NCI-H774 (cell line): ENCODE data around the gene LHFPL6.

Source experiments
- DNase-seq: peaks from one replicate; lab custom pipeline; 2025; lab: John Stamatoyannopoulos, UW

Gene LHFPL6

DNA sequence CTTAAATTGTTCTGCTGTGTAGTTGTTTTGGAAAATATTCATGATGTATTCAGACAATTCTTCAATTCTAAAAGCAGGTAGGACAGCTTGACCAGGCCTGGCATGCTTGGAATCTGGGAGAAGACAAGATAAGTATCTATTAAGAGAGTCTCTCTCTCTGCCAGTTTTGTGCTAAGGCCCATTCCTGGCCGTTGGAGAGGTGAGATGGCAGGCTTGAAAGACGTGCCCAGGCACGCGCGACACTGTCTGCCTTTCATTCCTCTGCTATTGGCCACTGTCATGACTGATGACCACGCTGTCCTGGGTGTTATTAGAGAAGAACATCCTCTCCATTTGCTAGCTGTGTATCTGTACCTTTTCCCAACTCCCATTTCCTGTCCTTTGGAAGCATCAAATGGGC lies 90.3 kb downstream of the LHFPL6 start:
- DNase-seq, result no peak

- peak; percentile 22 for DNase-seq
These were observed 92.7 kb downstream of the LHFPL6 start for GRCh38 chr13:39510316-39510695.

GRCh38 chr13:39509616-39510315 lies 93.2 kb downstream of the LHFPL6 start:
- no peak for DNase-seq

GRCh38 chr13:39506559-39507390 lies 96.2 kb downstream of the LHFPL6 start:
- no peak for DNase-seq

DNA sequence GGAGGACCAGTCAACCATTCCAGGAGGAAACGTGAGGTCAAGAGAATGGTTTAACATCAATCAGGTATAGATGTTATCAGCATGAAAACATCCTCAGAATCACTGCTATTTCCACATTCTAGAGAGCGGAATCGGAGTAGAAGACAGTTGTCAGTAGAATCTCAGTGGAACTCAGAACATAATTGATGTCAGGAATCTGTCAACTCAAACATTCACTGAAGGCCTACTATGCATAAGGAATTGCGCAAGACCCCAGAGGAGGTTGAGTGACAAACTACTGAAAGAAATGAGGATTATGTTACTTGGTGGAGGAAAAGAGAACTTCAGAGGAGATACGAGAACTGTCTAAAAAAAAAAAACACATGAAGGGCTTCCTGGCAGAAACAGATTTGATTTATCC lies 97.8 kb downstream of the LHFPL6 start:
- DNase-seq, result no peak

GRCh38 chr13:39503048-39503447 lies 99.9 kb downstream of the LHFPL6 start:
- no peak for DNase-seq

GRCh38 chr13:39501702-39502324 lies 101.2 kb downstream of the LHFPL6 start:
- DNase-seq, result no peak

DNA sequence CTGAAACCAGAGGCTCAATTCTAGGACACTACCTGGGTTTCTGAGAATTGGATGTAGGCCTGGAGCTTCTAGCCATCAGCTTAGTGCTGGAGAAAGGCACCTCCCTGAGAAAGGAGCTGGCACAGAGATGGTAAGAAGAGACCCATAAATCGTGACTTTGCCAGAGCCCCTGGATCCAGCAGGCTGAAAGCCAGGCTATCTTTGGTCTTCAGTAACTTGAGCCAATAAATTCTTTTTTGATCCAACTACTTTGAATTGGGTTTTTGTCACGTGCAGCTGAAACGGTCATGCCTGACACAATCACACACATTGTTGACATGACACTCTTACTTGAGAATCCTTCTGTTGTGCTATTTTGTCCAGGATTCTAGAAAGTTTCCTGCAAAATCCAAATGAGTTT lies 103.4 kb downstream of the LHFPL6 start:
- DNase-seq, result no peak

GRCh38 chr13:39498471-39499114 lies 104.4 kb downstream of the LHFPL6 start:
- DNase-seq, result no peak

DNA sequence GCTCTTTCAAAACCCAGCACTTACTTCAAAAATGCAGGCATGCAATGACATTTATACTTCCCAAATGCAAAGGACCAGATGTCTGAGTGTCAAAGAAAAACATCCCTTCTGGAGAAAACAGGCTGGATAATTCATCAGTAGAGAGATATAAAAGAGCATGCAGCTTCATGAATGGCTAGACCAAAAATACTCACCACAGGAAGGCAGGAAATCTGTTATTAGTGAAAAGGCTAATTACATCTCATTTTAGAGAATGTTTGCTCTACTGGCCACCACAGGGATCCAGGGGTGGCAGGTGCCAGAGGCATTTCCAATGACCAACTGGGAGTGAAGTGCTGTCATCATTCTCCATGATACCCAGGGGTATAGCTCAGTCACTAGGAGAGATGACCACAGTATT lies 106.5 kb downstream of the LHFPL6 start:
- DNase-seq, result peak; percentile 51

DNA sequence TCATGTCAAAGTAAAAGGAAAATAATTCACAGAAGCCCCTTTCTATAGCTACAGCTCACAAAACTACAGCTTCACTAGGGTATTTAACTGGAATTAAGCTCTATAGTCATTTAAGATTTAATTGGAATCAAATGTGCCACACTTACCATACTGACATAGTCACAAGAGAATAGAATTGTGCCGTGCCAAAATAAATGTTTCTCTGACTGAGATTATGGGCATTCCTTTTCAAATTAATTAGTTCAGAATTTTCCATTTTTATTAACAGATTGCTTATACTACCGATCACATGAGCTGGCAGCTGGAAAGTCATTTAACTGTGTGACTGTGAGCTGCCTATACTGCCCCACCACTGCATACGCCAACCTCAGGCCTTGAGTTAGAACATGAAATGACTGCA lies 108.4 kb downstream of the LHFPL6 start:
- no peak for DNase-seq

- DNase-seq, result peak; percentile 26
These were observed 109.0 kb downstream of the LHFPL6 start for GRCh38 chr13:39494006-39494405.

GRCh38 chr13:39490136-39490535 lies 112.9 kb downstream of the LHFPL6 start:
- no peak for DNase-seq

DNA sequence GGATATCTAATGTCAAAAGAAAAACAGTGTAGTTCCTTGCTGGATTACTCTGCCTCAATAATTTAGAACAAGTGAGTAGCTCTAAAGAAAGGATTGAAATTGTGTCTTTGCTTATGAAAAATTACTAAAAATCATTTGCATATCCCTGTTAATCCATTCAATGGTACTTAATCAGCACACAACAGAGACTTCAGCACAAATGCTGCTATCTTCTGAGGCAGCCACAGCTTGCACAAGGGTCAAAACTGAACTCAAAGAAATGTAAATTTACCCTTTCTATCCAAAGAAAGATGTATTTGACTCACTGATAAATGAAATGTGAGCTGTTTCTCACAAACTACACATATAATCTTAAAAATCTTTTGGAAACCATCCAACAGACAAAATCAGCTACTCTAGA lies 116.2 kb downstream of the LHFPL6 start:
- no peak for DNase-seq

DNA sequence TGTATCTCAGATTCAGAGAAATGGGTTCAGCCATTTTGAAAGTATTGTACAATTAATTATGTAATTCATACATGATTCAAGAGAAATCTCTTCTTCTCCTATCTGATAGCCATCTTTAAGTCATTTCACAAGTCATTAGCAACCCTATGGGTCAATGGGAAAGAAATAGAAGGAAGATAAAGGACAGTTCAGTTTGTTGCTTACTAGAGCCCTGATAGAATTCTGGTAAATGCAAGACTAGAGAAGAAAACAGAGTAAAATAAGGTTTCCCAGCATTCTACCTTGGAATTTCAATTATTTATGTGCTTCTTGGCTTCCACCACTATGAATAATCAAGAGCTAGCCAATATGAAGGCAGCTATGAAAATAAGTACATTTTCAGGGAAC lies 117.7 kb downstream of the LHFPL6 start:
- no peak for DNase-seq

- no peak for DNase-seq
These were observed 118.3 kb downstream of the LHFPL6 start for GRCh38 chr13:39484506-39485313.

GRCh38 chr13:39483326-39483725 lies 119.7 kb downstream of the LHFPL6 start:
- DNase-seq, result no peak

DNA sequence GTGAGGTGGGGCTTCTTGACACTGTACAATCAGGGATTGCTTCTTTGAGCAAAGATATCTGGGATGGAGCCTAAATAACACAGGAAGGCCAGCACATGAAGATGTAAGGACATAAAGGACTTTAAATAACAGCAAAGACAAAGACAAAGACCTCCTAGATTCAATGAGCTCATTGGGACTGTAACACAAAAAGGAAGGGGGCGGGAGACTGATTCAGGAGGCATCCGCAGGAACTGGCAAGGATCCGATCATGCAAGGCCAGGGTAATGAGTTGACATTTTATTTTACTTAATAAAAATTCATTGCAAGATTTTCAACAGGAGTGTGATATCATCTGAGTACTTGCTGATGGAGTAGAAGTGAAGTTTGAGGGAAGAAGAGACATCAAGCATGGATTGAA lies 121.5 kb downstream of the LHFPL6 start:
- no peak for DNase-seq

DNA sequence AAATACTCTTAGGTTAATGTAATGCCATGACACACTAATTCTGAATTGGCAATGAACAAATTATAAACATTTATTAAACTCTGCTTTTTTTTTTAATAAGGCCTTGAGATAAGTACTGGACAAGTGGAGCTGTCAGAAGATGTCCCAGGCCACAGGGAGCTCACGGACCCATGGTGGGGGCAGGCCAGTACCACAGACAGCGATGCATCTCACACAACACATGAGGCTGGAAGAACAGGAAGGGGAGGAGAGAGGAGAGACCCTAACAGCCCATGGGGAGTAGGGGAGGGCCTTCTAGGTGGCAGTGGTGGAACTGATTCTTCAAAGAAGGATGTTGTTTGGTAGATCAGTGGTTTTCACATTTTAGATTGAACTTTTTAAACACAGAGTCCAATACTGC lies 128.4 kb downstream of the LHFPL6 start:
- no peak for DNase-seq

- DNase-seq, result no peak
These were observed 133.3 kb downstream of the LHFPL6 start for GRCh38 chr13:39469676-39470075.

DNA sequence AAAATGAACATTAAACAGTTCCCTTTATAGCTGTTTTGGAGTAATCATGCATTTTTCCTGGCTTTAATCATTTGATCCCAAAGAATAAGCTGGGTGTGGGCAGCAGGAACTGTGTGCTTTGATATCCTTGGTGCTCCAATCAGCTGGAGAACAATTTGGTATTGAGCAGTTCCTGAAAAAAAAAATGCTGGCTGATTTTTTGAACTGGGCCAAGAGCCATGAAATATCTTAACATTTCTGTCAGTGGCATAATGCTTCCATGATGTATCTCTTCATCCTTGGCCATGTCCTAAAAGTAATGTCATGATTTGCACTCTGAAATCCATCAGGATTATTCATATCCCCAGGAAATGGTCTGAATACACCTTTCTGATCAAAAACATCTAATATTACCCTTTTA lies 134.7 kb downstream of the LHFPL6 start:
- no peak for DNase-seq

GRCh38 chr13:39463611-39464010 lies 139.4 kb downstream of the LHFPL6 start:
- DNase-seq, result no peak
